A204.1 (cell line): Measurements from ENCODE around the gene MRPL20.

Experiments used
- FAIRE-seq: peaks from 2 replicates; lab custom pipeline; 2012; peaks lifted over from hg19 to GRCh38; lab: Jason Lieb, UNC

MRPL20 gene

GRCh38 chr1:1360506-1361169, 46.5 kb downstream of the MRPL20 start:
- FAIRE-seq = no peak

GRCh38 chr1:1359664-1360468, 47.2 kb downstream of the MRPL20 start:
- FAIRE-seq = no peak

GRCh38 chr1:1359308-1359663, 47.8 kb downstream of the MRPL20 start:
- FAIRE-seq = no peak

GRCh38 chr1:1358433-1359271, 48.4 kb downstream of the MRPL20 start, which contains the start of gene MXRA8:
Gene MXRA8, minus strand, starts transcription at chr1:1358555. Its CDS starts 51 bp downstream, at chr1:1358504.
- FAIRE-seq = no peak

GRCh38 chr1:1357871-1358432, 49.1 kb downstream of the MRPL20 start:
- no peak for FAIRE-seq

GRCh38 chr1:1356796-1357401, 50.2 kb downstream of the MRPL20 start:
- FAIRE-seq = no peak

GRCh38 chr1:1356166-1356795, 50.8 kb downstream of the MRPL20 start:
- FAIRE-seq = no peak

- FAIRE-seq = no peak
These were observed 51.7 kb downstream of the MRPL20 start for GRCh38 chr1:1355416-1355815.

GRCh38 chr1:1354271-1355247, 52.5 kb downstream of the MRPL20 start:
- no peak for FAIRE-seq

GRCh38 chr1:1353389-1354151, 53.5 kb downstream of the MRPL20 start:
- FAIRE-seq = no peak

GRCh38 chr1:1352786-1353388, 54.2 kb downstream of the MRPL20 start:
- no peak for FAIRE-seq
